A549 (cell line): Measurements from ENCODE around the gene KCNQ1.

Source experiments
- CTCF ChIP-seq: fragments of >200 bp; sonication (Bioruptor Twin); formaldehyde crosslinking; IDR thresholded peaks from 3 replicates; pipeline ENCODE4 v1.5.1; 2016
- HMGXB4 ChIP-seq: fragments of 250-450 bp; sonication (Bioruptor Pico); IDR thresholded peaks from 2 replicates; pipeline ENCODE4 v1.5.0; 2021; ENCODE audit warnings: mild to moderate bottlenecking, moderate library complexity, borderline replicate concordance
- POLR2A ChIP-seq: IDR thresholded peaks from 2 replicates; pipeline ENCODE4 v1.6.1; 2012; ENCODE audit warnings: mild to moderate bottlenecking, low read length
- USF2 ChIP-seq: fragments of 450-650 bp; IDR thresholded peaks from 2 replicates; pipeline ENCODE4 v1.6.1; 2014; ENCODE audit warnings: antibody characterized with exemption
- ZC3H11A ChIP-seq: fragments of 450-650 bp; IDR thresholded peaks from 2 replicates; pipeline ENCODE4 v1.6.1; 2014; ENCODE audit warnings: antibody characterized with exemption, mild to moderate bottlenecking
- ZSCAN20 ChIP-seq: fragments of 250-450 bp; sonication (Bioruptor Pico); IDR thresholded peaks from 2 replicates; pipeline ENCODE4 v1.8.0; 2022; ENCODE audit warnings: mild to moderate bottlenecking, moderate library complexity

- TF ChIP-seq CTCF (no peak), USF2 (no peak), HMGXB4 (CRISPR knock-in tag) (no peak), ZC3H11A (no peak), ZSCAN20 (CRISPR knock-in tag) (no peak), POLR2A (no peak)
These were observed 355.3 kb downstream of the KCNQ1 start for GRCh38 chr11:2799881-2800654.
